ENCODE results near the gene ZMIZ2. TPM values are rescaled to one million over a fixed set of nuclear protein-coding genes. Genes with fewer than 3 reads are reported as not detected.

The ZMIZ2 gene
- total and polyA plus RNA-seq, 2 of the 8 experiments (the other 6 are each of a cell fraction or from before 2014, with no cell fraction given): 24.4 to 66.4 TPM

DNA sequence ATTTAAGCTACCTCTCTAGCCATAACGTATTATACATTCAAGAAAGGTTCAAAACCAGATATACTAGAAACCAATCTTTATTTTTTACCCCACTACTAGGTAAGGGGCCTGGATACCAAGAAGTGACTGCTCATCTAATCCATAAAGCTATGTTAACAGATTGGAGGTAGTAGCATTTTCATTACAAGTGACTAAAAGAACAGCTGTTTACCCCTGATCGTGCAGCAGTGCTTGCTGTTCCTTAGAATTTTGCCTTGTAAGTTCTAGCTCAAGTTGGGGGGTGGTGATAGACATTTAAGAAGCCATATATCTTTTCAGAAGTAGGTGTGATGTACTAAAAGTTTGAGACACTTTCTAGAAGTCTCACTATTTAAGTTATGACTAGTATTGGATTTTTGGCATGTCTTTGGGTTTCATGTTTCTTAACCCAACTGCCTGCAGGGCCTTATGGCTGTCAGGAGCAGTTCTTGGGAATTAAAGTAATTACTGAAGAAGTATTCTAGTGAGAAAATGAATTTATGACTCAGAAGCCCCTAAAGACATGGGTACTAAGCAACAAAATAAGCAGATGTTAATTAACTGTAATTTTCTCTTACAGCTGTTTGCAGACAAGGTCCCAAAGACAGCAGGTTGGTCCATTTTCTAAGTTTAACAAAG, 50.1 kb downstream of the ZMIZ2 start:
- Histone ChIP-seq H3K79me1 (ENCODE audit: low read depth, low read length) (no peaks in the 10 kb centered on the region), H3K56ac (replicated peaks; ENCODE audit: insufficient read length, low read depth, low read length) (peak overlapping the region; percentile 50), H3K18ac (ENCODE audit: extremely low read depth, low read length) (no peak overlapping the region), H3K23me2 (ENCODE audit: low read depth, low read length) (peaks cover 5% of the 10 kb centered on the region), H3K4me2 (ENCODE audit: insufficient read depth in 1 of 2, low read depth in 2 of 2, low read length in 2 of 2) (peak overlapping the region; percentile 95 to 98), H2BK20ac (ENCODE audit: low read length) (no peak overlapping the region), H3K23ac (ENCODE audit: insufficient read length) (no peak overlapping the region), H2AFZ (ENCODE audit: low read length) (no peak overlapping the region), H4K5ac (ENCODE audit: insufficient read length, low read depth, low read length) (no peak overlapping the region), H3K9me3 (ENCODE audit: insufficient read depth in 2 of 2, low read depth in 1 of 2, low read length in 1 of 2) (no peaks in the 10 kb centered on the region), H4K91ac (replicated peaks; ENCODE audit: insufficient read length, low read length) (no peak overlapping the region), H3K4ac (replicated peaks; ENCODE audit: insufficient read length, low read depth, low read length) (no peak overlapping the region), H3K9ac (replicated peaks in 1 of 4; ENCODE audit: extremely low read depth in 1 of 4, low read depth in 3 of 4, low read length in 3 of 4) (no peak overlapping the region; a peak in 1 of 7 replicates), H2BK5ac (ENCODE audit: low read depth, low read length) (no peak overlapping the region), H3K14ac (ENCODE audit: insufficient read length) (no peak overlapping the region), H3K4me3 (ENCODE audit: extremely low read depth in 1 of 4, insufficient read depth in 2 of 4, low read depth in 3 of 4, low read length in 4 of 4) (peak overlapping the region; percentile 42 to 98 (median 83); a peak in 6 of 8 replicates), H3K4me1 (replicated peaks in 1 of 4; ENCODE audit: control insufficient read depth in 3 of 4, insufficient read depth in 4 of 4, low read length in 3 of 4) (peaks cover 0 to 5% (median 0%) of the 10 kb centered on the region in 4 experiments; a peak in 3 of 7 replicates), H3K27me3 (replicated peaks in 1 of 4; ENCODE audit: control insufficient read depth in 3 of 4, extremely low read depth in 1 of 4, insufficient read depth in 3 of 4, low read length in 3 of 4) (no peaks in the 10 kb centered on the region), H3K36me3 (ENCODE audit: control insufficient read depth in 2 of 4, insufficient read depth in 4 of 4, low read length in 3 of 4) (peaks cover 32 to 64% (median 50%) of the 10 kb centered on the region in 4 experiments), H2BK12ac (ENCODE audit: low read depth, low read length) (no peak overlapping the region), H3K79me2 (ENCODE audit: control insufficient read depth in 1 of 2, insufficient read depth in 2 of 2, low read length in 2 of 2) (peaks cover 19 to 41% of the 10 kb centered on the region in 2 experiments), H3K27ac (ENCODE audit: low read depth, low read length) (no peak overlapping the region), H4K20me1 (replicated peaks in 1 of 2; ENCODE audit: control insufficient read depth in 1 of 2, insufficient read depth in 2 of 2, low read length in 2 of 2) (peaks cover 26 to 29% of the 10 kb centered on the region in 2 experiments), H2BK15ac (ENCODE audit: low read length) (no peak overlapping the region), H4K8ac (ENCODE audit: extremely low read depth, insufficient read depth, low read length) (no peak overlapping the region), H2AK5ac (ENCODE audit: low read depth, low read length) (no peak overlapping the region), H2BK120ac (replicated peaks; ENCODE audit: low read depth, low read length) (no peak overlapping the region)
- ChIA-PET POLR2A (ENCODE audit: partially characterized antibody) (interaction anchor here (0.6 to 4.0 kb wide), 34 partner anchors 9 to 436 kb away, joined by 3 to 35 read pairs (median 4); partner anchors contain the start of genes H2AZ2, TBRG4 and ZMIZ2), CTCF (ENCODE audit: partially characterized antibody) (interaction anchor here (0.6 to 1.8 kb wide), 14 partner anchors 11 to 338 kb away, joined by 3 to 12 read pairs (median 5); no protein-coding TSS in a partner anchor)
- FAIRE-seq: no peak
- TF ChIP-seq KDM1A (IDR thresholded peaks at IDR 0.05; ENCODE audit: borderline replicate concordance, low read length) (no peak), NRF1 (IDR thresholded peaks at IDR 0.05; ENCODE audit: low read depth, low read length) (no peak), FOSL1 (IDR thresholded peaks at IDR 0.05; ENCODE audit: insufficient read depth, low read depth, low read length) (no peak), TAF1 (IDR thresholded peaks at IDR 0.05; ENCODE audit: low read depth, low read length) (no peak), GABPA (IDR thresholded peaks at IDR 0.05; ENCODE audit: borderline replicate concordance, insufficient read depth, low read length) (no peak), ZNF274 (IDR thresholded peaks at IDR 0.05; ENCODE audit: borderline replicate concordance, extremely low read depth, low read length) (no peak), POLR2A (IDR thresholded peaks at IDR 0.05; ENCODE audit: control extremely low read depth in 1 of 2, low read depth in 2 of 2, low read length in 2 of 2) (peak; percentile 7 to 14; a peak in 2 of 3 replicates)
- TF ChIP-seq, protein P1, sequence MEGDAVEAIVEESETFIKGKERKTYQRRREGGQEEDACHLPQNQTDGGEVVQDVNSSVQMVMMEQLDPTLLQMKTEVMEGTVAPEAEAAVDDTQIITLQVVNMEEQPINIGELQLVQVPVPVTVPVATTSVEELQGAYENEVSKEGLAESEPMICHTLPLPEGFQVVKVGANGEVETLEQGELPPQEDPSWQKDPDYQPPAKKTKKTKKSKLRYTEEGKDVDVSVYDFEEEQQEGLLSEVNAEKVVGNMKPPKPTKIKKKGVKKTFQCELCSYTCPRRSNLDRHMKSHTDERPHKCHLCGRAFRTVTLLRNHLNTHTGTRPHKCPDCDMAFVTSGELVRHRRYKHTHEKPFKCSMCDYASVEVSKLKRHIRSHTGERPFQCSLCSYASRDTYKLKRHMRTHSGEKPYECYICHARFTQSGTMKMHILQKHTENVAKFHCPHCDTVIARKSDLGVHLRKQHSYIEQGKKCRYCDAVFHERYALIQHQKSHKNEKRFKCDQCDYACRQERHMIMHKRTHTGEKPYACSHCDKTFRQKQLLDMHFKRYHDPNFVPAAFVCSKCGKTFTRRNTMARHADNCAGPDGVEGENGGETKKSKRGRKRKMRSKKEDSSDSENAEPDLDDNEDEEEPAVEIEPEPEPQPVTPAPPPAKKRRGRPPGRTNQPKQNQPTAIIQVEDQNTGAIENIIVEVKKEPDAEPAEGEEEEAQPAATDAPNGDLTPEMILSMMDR (IDR thresholded peaks at IDR 0.05; ENCODE audit: control extremely low read depth in 1 of 3, insufficient read depth in 1 of 3, low read depth in 1 of 3, low read length in 3 of 3): no peak
- 79% methylated on average over 2 of the region's 2 CpGs; no CpG with 5 or more reads in 1 of the 2 experiments for WGBS, 2 experiments (ENCODE audit: extremely low coverage in 1 of 2, insufficient coverage in 1 of 2, insufficient read length in 1 of 2, insufficient replicate concordance in 2 of 2, low coverage in 1 of 2, low lambda C conversion rate in 2 of 2, missing lambda C conversion rate in 1 of 2)
- DNase-seq (ENCODE audit: low read depth in 1 of 2, low spot score in 2 of 2): no peak

Data from H1 (cell line).